ENCODE measurements around the gene CABCOCO1. TPM values are rescaled to one million over a fixed set of nuclear protein-coding genes. Genes with fewer than 3 reads are reported as not detected.

Gene CABCOCO1
- total RNA-seq, 1 donor: 0.43 TPM

DNA sequence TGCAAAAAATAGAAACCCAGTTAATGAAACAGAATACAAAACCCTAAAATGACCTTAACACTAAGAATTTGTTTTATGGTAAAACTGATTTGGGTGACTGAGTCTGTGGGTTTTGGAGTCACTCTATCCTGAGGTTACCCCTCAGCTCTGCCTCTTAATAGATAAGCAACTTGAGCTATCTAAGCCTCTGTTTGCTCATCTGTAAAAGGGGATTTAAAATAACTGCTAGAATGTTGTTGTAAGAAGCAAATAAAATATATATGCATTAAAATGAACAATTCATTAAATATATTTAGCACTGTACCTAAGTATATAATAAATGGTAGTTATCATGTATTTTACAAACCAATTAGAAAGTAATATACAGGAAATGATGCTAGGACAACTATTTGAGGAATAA lies 115.4 kb downstream of the CABCOCO1 start:
- no peak for DNase-seq (ENCODE audit: low read depth)
- no peak overlapping the region for H3K4me3 ChIP-seq (ENCODE audit: low read depth, low read length)
- TF ChIP-seq CTCF (IDR thresholded peaks at IDR 0.05; ENCODE audit: insufficient read depth, low read depth, low read length): no peak

DNA sequence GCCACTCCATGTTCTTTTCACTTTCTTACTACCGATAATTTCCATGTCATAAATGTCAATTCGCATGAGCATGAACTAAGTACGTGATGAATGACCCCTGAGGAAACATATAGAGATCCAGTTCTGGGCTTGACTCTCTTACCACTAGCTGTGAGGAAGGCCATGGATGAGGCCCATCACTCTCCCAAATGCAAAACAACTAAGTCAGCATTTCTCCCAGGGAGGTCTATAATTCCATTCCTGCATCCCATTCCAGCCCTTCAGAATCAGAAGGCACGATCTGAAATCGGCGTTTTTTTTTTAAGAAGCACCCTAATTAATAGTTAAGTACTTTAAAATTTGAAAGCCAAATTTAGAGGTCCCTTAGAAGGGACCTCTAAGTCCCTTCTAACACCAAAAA lies 116.5 kb downstream of the CABCOCO1 start:
- DNase-seq (ENCODE audit: low read depth): no peak
- no peak for TF ChIP-seq CTCF (IDR thresholded peaks at IDR 0.05; ENCODE audit: insufficient read depth, low read depth, low read length)
- H3K4me3 ChIP-seq (ENCODE audit: low read depth, low read length): no peak overlapping the region

DNA sequence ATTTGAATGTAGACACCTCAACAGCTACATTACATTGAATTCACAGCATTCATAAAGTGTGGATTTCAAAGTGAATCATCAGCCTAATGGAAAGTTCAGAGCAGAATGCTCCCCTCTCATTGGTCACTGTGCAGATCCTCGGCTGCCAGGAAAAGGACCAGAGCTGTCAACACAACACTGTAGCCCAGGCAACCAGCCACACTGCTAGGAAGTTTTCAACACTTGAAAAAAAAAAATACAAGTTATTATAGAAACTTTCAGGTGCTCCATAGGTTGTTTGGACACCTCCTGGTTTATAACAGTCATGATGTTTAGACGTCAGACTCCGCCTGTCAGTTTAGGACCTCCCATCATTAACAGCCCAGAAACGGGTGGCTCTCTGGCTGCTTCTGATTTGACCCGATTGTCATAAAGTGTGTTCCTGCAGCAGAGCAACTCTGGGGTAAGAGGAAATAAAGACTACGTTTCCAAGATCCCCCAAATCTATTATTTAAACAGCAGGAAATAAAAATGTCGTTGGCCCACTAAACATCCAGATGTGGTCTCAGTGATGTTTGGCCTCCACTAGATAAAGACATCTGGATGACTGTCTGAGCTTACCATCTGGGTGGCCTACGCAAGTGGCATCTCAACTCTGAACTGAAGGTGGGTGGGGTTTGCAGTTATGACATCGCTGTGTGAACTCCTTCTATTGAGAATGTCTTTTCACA lies 117.4 kb downstream of the CABCOCO1 start:
- TF ChIP-seq CTCF (IDR thresholded peaks at IDR 0.05; ENCODE audit: insufficient read depth, low read depth, low read length): no peak
- DNase-seq (ENCODE audit: low read depth): peak; percentile 84
- no peak overlapping the region for H3K4me3 ChIP-seq (ENCODE audit: low read depth, low read length)

- no peak overlapping the region for H3K4me3 ChIP-seq (ENCODE audit: low read depth, low read length)
- TF ChIP-seq CTCF (IDR thresholded peaks at IDR 0.05; ENCODE audit: insufficient read depth, low read depth, low read length): no peak
- no peak for DNase-seq (ENCODE audit: low read depth)
Measured at GRCh38 chr10:61780732-61781131, 118.0 kb downstream of the CABCOCO1 start.

- TF ChIP-seq CTCF (IDR thresholded peaks at IDR 0.05; ENCODE audit: insufficient read depth, low read depth, low read length): no peak
- DNase-seq (ENCODE audit: low read depth): no peak
- H3K4me3 ChIP-seq (ENCODE audit: low read depth, low read length): no peak overlapping the region
Measured at GRCh38 chr10:61781969-61782403, 119.3 kb downstream of the CABCOCO1 start.

GRCh38 chr10:61784354-61785133 lies 121.8 kb downstream of the CABCOCO1 start:
- no peak overlapping the region for H3K4me3 ChIP-seq (ENCODE audit: low read depth, low read length)
- no peak for TF ChIP-seq CTCF (IDR thresholded peaks at IDR 0.05; ENCODE audit: insufficient read depth, low read depth, low read length)
- DNase-seq (ENCODE audit: low read depth): no peak

Measured in fibroblast of villous mesenchyme (primary cell).